SIG-M5 treated with dmso at 0.1 percent for 504 hours (cell line): ENCODE results near the gene AFAP1L2.
A peak's percentile ranks its signal among the peaks of the same experiment; 100 is the strongest.

Experiments
- DNase-seq: peaks from one replicate; lab custom pipeline; 2025; ENCODE audit not compliant: unreplicated experiment; lab: John Stamatoyannopoulos, UW

Gene AFAP1L2

GRCh38 chr10:114295393-114295792 is 108.9 kb downstream of the AFAP1L2 start:
- no peak for DNase-seq

GRCh38 chr10:114294549-114294948 is 109.8 kb downstream of the AFAP1L2 start:
- no peak for DNase-seq

DNA sequence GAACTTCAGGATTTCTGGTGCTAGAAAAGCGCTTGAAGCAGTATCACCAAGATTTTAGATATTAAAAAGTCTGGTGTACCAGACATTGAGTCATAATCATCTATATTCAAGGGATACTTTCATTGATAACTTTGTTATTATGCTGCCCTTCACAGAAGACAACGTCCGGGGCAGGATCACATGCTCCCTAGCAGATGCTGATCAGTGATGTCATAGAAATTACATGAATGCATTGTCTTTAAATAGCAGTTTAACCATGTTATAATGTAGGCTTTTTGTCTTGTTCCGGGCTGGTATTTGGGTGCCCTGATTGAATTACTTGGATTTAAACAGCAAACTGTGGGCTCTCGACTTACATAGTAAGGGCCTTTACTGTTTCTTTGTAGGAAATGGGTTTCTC is 111.2 kb downstream of the AFAP1L2 start:
- DNase-seq, result no peak

- no peak for DNase-seq
Observed at GRCh38 chr10:114291516-114291915, 112.8 kb downstream of the AFAP1L2 start.

DNA sequence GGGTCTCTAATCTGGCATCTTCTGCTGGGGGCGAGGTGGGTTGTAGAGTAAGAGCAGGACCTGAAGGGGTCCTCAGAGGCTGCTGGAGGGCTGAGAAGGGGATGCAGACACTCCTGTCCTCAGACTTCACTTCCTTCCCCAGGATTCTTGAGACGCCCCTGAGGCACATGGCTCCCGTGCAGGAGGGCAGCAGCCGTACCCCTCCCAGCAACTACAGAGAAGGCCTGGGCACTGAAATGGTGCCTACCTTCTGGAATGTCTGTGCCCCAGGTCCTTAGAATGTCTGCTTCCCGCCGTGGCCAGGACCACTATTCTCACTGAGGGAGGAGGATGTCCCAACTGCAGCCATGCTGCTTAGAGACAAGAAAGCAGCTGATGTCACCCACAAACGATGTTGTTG is 113.2 kb downstream of the AFAP1L2 start:
- no peak for DNase-seq

- DNase-seq, result no peak
Observed at GRCh38 chr10:114290038-114290437, 114.3 kb downstream of the AFAP1L2 start.

- DNase-seq, result no peak
Observed at GRCh38 chr10:114289096-114289436, 115.2 kb downstream of the AFAP1L2 start.

DNA sequence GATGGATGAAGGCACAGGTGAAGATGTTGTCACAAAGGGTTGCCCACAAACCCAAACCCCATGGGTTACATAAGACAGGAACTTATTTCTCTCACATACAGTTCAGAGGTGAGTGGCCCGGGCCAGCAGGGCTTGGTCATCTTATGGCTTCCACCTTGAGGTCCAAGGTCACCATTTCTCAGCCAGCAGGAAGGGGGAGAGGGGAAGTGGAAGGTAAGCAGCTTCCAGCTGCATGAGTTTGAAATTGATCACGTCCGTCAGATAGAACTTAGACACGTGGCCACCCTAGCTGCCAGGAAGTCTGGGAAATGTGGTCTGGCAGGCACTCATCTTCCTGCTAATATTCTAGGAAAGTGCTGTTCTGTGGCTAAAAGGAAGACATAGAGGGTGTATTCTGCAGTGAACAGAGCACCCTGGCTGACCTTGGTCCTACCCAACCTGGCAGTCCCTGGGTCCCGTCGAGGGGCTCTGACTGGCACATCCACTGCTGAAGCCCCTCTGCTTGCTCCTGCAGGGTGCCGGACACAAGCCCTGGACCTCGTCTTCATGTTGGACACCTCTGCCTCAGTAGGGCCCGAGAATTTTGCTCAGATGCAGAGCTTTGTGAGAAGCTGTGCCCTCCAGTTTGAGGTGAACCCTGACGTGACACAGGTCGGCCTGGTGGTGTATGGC is 115.7 kb downstream of the AFAP1L2 start:
- no peak for DNase-seq

DNA sequence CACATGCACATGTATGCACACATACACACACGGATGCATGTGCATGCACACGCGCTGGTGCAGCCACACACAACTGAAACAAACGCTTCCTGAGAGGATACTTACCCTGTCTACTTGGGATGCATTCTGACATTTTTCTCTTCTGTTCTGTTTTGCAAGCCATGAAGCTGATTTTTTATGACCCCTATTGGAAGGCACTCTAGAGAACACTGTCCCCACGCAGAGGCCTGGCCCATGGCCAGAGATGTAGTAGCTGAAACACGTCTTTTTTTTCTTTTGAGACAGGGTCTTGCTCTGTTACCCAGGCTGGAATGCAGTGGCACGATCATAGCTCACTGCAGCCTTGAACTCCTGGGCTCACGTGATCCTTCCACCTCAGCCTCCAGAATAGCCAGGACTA is 117.4 kb downstream of the AFAP1L2 start:
- no peak for DNase-seq

- DNase-seq, result no peak
Observed at GRCh38 chr10:114285961-114286441, 118.3 kb downstream of the AFAP1L2 start.

DNA sequence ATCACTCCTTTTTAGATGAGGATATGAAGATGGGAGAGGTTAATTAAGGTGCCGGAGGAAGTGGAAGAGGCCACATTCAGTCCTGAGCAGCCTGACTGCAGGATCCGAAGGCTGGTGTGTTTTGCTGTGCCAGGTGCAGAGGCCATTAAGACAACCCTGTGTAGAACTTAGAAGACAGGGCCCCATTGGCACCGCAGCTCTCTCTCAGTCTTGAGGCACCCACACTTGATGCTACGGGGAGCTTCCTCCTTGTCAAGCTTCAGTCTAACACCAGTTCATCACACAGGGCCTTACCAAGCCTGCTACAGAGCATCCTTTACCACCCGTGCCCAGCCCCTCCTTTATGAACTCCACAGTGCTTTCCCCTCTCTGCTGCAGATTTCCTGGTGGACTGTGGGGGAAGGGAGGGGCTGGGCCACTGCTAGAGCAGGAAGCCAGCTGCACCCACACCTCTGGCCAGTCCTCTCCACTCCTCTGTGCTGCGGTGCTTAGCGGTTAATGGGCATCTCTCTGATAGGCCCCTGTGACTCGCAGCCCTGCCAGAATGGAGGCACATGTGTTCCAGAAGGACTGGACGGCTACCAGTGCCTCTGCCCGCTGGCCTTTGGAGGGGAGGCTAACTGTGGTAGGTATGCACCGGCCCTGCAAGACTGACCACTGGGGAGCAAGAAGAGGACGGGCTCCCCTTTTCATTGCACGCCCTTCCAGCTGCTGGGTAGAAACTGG is 119.8 kb downstream of the AFAP1L2 start:
- no peak for DNase-seq

DNA sequence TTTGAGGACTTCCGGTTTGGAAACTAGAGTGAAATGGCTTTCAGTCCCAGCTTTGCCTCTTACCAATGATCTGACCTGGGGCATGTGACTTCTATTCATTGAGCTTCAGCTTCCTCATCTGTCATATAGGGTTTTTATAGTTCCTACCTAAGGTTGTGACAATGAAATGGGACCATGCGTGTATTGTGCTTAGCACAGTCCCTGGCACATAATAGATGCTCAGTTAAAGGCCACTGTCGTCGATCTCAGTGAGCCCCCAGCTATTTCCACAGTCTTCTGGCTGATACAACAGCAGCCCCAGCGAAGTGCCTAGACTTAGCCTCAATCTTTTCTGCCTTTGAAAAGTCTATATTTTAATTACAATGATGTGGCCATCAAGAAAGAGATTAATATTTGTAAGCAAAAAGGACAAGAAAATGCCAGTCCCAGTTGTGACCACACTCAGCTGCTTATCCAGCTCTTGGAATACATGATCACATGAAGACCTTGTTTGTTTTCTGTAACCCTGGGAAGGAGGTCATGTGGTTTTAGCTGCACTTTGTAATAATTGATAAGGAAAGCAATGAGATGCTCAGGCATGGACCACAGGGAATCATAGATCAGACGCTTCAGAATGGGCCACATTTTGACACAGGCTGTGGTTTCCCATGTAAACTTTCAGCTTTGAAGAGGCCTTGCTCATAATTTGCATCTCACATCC is 120.6 kb downstream of the AFAP1L2 start:
- DNase-seq, result no peak

DNA sequence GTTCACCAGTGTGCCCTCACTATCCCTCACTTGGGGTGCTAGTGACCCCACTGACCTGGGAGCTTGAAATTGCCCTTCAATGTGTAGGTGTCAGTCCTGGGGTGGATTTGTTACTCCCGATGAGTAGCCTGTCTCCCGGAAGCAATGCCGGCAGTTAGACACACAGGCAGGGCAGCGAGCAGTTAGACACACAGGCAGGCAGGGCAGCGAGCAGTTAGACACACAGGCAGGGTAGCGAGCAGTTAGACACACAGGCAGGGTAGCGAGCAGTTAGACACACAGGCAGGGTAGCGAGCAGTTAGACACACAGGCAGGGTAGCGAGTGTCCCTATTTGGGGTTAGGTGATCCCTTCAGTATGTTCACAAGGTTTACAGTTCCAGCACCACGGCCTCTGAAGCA is 121.2 kb downstream of the AFAP1L2 start:
- no peak for DNase-seq

DNA sequence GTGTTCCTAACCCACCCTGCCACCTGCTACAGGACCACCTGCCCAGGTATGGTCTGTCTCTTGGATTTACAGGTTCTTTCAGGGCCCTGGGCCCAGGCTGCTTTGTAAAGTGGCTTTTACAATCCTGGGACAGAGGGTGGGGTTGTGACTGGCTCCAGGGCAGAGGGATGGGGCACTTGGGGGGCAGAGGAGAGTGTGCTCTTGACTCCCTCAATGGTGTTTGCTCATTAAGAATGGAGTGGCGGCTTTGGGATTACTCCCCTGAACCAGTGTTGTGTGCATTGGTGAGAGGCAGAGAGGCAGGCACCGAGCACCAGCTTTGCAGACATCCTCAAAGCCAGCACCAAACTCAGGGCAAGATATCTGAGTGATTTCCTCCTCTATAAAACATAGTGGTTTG is 121.8 kb downstream of the AFAP1L2 start:
- no peak for DNase-seq

DNA sequence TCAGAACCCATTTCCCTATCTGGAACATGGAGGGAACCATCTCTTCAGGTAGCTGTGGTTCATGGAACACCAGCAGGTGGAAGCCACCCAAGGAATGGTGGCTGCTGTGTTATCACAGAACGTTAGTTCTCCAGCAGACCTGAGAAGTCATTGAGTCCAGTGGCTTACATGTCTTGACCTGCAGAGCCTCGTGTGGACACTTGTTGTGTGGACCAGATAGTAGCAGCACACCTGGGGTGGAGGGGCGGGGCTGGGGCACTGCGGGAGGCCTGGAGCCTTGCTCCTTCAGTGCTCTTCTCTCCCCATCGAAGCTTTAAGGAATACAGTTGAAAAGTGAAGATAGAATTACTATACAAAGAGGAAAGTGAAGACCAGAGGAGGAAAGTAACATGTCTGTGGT is 122.8 kb downstream of the AFAP1L2 start:
- DNase-seq, result no peak

- no peak for DNase-seq
Observed at GRCh38 chr10:114281006-114281405, 123.3 kb downstream of the AFAP1L2 start.

DNA sequence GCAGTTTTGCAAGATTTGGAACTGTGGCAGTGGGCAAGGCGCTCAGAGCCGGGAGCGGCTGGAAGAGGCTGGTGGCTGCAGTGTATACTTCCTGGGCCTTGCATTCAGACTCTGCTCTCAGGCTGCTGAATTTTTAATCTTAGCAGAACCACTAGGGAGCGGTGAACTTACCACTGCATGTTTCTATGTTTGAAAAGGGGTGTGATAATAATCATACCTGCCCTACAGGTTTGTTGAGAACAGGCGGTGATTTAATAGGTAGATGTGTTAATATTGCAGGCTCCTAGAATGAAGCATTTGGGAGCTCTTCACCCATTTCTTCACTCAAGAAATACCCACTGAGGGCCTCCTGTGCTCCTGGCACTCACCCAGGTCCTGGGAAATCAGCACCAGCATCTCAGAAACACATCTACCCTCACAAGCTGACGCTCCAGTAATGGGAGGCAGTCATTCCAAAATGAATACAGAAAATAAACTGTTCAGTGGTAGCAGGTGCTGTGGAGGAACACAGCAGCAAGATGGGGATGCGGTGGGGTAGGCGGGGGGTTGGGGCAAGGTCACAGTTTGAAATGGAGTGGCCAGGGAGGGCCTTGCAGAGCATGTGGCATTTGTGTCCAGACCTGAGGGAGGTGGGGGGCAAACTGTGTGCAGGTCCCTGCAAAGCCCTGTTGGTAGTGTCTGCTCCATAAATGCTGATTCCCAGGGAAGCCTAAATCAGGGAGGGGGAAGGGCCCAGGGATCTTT is 124.2 kb downstream of the AFAP1L2 start:
- peak; percentile 32 for DNase-seq

DNA sequence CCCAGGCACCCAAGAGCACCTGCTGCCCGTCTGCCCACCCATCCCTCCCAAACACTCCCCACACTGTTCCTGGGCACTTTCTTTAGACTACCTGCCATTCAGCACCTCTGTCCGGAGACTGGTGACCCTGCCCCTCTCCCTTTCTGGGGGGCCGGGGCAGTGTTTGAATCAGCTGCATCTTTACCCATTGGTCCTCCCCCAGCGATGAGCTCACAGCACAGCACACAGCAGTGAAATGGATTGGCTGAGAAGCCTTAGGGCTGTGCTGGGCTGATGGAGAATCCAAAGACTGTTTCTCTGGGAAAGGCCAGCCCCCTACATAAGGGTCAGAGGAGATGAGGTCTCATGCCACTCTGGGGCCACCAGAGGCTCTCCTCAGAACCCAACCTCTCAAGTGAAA is 125.0 kb downstream of the AFAP1L2 start:
- DNase-seq, result no peak

GRCh38 chr10:114278884-114279191 is 125.5 kb downstream of the AFAP1L2 start:
- no peak for DNase-seq

DNA sequence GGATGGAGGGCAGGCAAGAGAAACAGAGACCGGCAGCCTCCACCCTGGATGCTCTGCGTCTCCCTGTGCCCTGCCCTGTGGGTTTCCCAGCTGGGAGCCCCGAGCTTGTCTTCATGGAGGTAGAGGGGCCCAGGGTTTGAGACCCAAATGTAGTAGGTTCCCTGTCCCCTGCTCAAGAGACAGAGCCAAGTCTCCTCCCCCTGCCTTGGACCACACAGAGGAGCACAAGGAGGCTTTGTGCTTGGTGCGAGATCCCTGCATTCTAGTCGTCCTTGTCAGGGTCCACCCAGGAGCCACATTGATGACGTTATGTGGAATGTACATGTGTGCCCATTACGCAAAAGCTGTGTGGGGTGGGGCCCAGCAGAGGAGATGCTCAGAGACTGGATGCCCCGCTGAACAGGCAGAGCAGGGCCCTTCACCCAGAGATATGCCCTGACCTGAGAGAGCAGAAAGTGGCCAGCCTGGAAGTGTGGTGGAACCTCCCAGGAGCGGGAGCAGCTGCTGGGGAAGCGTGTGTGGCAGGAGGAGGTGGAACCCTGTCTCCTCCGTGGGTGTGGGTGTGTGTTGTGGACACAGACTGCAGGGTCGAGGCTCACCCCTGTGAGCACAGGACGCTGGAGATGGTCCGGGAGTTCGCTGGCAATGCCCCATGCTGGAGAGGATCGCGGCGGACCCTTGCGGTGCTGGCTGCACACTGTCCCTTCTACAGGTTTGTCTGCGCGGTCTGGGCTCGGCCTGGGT is 126.0 kb downstream of the AFAP1L2 start:
- no peak for DNase-seq

- DNase-seq, result no peak
Observed at GRCh38 chr10:114276671-114277070, 127.6 kb downstream of the AFAP1L2 start.
